Measurements from ENCODE around the gene GNA12.

DNA sequence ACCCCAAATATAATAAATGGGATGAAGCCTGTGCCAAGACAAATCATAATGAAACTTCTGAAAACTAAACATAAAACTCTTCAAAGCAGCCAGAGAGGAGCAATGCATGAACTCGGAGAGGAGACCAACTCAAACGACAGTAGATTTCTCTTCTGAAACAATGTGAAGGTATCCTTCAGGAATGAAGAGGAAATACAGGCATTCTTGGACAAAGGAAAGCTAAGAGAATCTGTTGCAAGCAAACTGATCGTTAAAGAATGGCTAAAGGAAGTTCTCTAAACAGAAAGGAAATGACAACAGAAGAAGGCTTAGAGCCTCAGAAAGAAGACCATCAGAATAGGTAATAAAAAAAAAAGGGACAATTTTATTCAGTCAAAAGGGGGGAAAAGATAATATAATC, 6.6 kb downstream of the GNA12 start:
- TF ChIP-seq, protein P1, sequence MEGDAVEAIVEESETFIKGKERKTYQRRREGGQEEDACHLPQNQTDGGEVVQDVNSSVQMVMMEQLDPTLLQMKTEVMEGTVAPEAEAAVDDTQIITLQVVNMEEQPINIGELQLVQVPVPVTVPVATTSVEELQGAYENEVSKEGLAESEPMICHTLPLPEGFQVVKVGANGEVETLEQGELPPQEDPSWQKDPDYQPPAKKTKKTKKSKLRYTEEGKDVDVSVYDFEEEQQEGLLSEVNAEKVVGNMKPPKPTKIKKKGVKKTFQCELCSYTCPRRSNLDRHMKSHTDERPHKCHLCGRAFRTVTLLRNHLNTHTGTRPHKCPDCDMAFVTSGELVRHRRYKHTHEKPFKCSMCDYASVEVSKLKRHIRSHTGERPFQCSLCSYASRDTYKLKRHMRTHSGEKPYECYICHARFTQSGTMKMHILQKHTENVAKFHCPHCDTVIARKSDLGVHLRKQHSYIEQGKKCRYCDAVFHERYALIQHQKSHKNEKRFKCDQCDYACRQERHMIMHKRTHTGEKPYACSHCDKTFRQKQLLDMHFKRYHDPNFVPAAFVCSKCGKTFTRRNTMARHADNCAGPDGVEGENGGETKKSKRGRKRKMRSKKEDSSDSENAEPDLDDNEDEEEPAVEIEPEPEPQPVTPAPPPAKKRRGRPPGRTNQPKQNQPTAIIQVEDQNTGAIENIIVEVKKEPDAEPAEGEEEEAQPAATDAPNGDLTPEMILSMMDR (conservative IDR thresholded peaks at IDR 0.05; ENCODE audit: low read depth, low read length): no peak
- TF ChIP-seq EZH2 (IDR thresholded peaks at IDR 0.05; ENCODE audit: low read length, unreplicated experiment) (no peak), EZH2phosphoT487 (IDR thresholded peaks at IDR 0.05; ENCODE audit: borderline replicate concordance, low read length) (no peak)

Data from PC-3 (cell line).